ENCODE measurements around the gene NCKAP5L.

DNA sequence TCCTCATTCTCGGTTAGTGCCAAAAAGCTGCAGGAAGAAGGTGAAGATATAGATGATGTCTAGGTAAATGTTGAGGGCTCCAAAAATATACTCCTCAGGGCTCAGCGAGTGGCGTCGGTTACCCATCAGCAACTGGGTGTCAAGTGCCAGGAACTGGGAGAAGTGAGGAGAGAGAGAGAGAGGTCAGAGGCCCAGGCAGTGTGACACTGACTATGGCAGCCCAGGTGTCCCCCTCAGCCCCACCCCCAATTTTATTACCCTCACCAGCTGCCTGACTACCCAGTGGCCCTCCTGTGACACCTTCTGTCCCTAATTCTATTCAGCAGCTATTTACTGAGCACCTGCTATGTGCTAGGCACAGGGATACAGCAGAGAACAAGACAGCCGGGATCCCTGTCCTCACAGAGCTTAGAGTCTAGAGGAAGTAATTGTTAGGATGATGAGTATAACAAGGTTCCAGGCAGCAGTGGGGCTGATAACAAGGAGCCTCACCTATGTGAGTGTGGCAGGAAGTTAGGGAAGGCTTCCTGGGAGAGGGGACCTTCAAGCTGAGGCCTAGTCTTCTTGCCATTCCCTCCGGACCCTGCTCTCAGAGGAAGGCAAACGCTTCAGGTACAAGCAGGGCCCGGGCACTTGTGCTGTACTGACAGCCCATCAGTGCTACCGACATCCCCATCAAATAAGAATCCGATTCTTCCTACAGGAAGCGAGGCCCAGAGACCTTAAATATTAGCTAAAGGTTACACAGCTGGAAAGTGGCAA lies 42.5 kb upstream of the NCKAP5L start:
- no peak for TF ChIP-seq CTCF (conservative IDR thresholded peaks at IDR 0.05; ENCODE audit: low read depth, low read length)
- TF ChIP-seq EZH2 (IDR thresholded peaks at IDR 0.05; ENCODE audit: borderline replicate concordance, low read depth, low read length, poor library complexity, severe bottlenecking) = no peak
